ENCODE data around the gene HNRNPR. TPM values are rescaled to one million over a fixed set of nuclear protein-coding genes. Genes with fewer than 3 reads are reported as not detected.

The HNRNPR gene
- total RNA-seq, 2 donors from 2014 or later = 188 to 205 TPM

DNA sequence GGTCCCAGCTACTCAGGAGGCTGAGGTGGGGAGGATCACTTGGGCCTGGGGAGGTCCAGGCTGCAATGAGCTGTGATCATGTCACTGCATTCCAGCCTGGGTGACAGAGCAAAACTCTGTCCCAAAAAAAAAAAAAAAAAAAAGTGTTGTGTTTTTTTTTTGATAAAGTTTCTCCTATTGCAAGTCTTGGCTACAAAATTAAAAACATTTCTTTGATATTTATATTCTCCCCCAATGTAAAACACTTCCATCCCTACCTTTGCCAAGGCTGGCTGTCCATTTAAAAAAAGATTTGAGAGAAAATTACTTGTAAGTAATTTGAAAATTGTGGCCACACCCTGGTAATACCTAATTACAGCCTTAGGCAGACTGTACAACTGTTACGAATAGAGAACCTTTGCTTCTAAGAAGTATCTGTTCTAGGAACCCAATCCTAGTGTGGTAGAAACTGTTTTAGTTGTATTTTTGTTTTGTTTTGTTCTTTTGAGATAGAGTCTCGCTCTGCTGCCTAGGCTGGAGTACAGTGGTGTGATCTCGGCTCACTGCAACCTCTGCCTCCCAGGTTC is 14.3 kb upstream of the HNRNPR start:
- peaks cover 50% of the 10 kb centered on the region for H3K36me3 Mint-ChIP-seq
- no peak overlapping the region for H3K27ac Mint-ChIP-seq
- H3K27me3 Mint-ChIP-seq = no peaks in the 10 kb centered on the region
- ATAC-seq = no peak
- H3K9me3 Mint-ChIP-seq = peaks cover 22% of the 10 kb centered on the region
- H3K4me3 Mint-ChIP-seq = no peak overlapping the region
- peaks cover 5 to 6% of the 10 kb centered on the region in 2 donors for H3K4me1 Mint-ChIP-seq (ENCODE audit: low read depth in 2 of 2)
- no peak for DNase-seq (ENCODE audit: low spot score)

DNA sequence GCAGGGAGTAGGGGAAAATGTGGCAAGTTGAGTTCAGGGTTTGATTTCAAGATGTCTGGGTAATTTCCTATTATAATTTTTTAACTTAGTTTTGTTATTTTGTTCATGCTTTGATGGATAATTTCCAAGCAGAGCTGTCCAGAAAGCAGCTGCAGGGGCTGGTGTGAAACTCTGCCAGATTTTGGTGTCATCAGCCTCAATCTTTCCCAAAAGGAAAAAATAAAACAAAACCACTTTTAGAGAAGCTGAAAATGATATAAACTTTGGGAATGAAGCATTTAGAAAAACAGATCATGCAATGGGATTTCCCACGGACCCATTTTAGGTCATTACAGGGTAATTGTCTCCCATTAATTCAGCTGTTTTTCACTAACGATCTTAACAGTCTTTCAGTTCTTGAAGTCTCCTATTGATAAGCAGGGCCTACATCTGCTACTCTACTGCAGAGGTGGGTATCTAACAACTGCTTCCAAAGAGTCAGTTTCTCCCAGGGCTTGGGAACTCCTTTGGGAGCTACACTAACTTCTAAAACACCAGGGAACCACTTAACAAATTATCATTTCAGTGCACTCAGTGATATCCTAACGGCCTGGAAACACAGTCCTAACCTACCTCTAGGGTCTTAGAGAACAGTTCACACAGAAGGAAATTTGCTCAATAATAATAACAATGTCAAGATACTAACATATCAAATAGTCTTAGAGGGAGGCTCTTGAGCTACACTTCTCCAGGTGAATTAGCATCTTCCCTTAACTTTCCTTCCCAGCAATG is 13.2 kb upstream of the HNRNPR start:
- Mint-ChIP-seq H3K4me3 (no peak overlapping the region), H3K27me3 (no peaks in the 10 kb centered on the region), H3K27ac (no peak overlapping the region), H3K9me3 (peaks cover 18% of the 10 kb centered on the region), H3K36me3 (peaks cover 40% of the 10 kb centered on the region), H3K4me1 (ENCODE audit: low read depth in 2 of 2) (peaks cover 5 to 6% of the 10 kb centered on the region in 2 donors)
- ATAC-seq = no peak
- DNase-seq (ENCODE audit: low spot score) = no peak

DNA sequence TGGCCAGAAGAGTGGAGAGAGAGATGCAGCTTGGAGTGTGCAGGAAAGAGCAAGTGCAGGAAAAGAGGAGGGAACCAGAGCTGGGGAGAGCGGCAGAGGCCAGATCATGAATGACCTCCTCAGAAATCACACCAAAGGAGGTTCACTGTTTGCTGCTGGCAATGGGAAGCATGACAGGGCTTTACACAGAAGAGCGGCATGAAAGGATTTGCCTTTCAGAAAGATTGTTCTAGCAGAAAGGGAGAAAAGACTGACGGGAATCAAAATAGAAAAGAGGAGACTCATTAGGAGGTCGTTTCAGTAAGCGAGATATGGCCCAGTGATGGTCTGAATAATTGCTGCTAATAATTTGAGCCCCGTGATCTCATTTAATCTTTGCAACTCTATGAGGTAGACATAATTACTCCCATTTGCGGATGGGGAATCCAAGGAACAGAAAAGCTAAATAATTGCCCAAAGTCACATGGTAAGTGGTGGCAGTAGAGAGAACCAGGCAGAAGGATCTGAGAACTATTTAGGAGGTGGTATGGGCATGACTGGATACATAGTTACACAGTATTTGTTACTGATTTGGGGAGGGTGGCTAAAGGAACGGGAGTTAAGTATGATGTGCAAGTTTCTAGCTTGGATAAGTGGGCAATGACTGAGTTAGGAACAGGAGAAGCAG is 12.5 kb upstream of the HNRNPR start:
- H3K36me3 Mint-ChIP-seq = peaks cover 32% of the 10 kb centered on the region
- no peak for ATAC-seq

DNA sequence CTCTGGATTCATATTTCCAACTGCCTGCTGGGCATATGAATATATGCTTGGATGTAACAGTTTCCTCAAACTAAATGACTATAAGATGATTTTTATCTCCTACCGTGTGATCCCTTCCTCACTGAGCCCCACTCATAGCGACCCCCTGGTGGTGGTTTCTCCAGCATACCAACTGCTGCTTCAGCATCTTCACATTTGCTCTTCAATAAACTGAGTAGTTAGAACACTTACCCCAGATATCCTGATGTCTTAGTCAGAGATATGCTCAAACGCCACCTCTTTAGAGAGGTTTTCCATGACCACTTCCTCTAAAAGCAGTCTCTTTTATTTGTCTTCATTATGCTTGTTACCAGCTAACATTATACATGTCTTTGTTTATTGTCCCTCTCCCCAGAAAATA is 10.2 kb upstream of the HNRNPR start:
- H3K4me3 Mint-ChIP-seq = no peak overlapping the region
- no peaks in the 10 kb centered on the region for H3K27me3 Mint-ChIP-seq
- H3K9me3 Mint-ChIP-seq = peaks cover 3% of the 10 kb centered on the region
- no peak overlapping the region for H3K27ac Mint-ChIP-seq
- no peak for ATAC-seq
- H3K4me1 Mint-ChIP-seq (ENCODE audit: low read depth in 2 of 2) = peaks cover 5 to 6% of the 10 kb centered on the region in 2 donors
- peaks cover 9% of the 10 kb centered on the region for H3K36me3 Mint-ChIP-seq
- DNase-seq (ENCODE audit: low spot score) = no peak

More for the DNA sequence above, 12.5 kb upstream of the HNRNPR start:
- no peaks in the 10 kb centered on the region for H3K27me3 Mint-ChIP-seq
- peaks cover 15% of the 10 kb centered on the region for H3K9me3 Mint-ChIP-seq
- H3K4me1 Mint-ChIP-seq (ENCODE audit: low read depth in 2 of 2) = peaks cover 5 to 6% of the 10 kb centered on the region in 2 donors
- H3K27ac Mint-ChIP-seq = no peak overlapping the region
- no peak for DNase-seq (ENCODE audit: low spot score)
- no peak overlapping the region for H3K4me3 Mint-ChIP-seq

DNA sequence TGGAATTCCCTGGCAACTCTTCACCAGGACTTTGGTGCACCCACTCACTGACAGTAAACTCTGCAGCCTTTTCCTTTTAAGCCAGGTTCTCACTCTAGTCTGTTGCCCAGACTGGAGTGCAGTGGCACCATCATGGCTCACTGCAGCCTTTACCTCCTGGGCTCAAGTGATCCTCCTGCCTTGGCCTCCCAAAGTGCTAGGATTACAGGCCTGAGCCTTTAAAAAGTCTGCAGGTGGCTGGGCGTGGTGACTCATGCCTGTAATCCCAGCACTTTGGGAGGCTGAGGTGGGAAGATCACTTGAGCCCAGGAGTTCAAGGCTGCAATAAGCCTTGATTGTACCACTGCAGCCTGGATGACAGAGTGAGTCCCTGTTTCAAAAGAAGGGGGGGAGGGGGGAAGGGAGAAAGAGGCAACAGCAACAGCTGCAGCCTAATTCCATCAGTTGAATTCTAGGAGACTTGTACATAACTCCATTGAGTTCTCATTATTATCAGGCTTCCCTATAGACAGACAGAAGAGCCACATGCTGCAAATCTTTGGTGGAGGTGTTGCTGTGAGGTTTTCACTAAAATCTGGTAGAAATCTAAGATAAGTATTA is 8.1 kb upstream of the HNRNPR start:
- Mint-ChIP-seq H3K9me3 (no peaks in the 10 kb centered on the region), H3K27ac (no peak overlapping the region), H3K27me3 (no peaks in the 10 kb centered on the region), H3K4me3 (no peak overlapping the region), H3K36me3 (no peaks in the 10 kb centered on the region), H3K4me1 (ENCODE audit: low read depth in 2 of 2) (peaks cover 5 to 6% of the 10 kb centered on the region in 2 donors)
- ATAC-seq (no peak), DNase-seq (ENCODE audit: low spot score) (no peak)

DNA sequence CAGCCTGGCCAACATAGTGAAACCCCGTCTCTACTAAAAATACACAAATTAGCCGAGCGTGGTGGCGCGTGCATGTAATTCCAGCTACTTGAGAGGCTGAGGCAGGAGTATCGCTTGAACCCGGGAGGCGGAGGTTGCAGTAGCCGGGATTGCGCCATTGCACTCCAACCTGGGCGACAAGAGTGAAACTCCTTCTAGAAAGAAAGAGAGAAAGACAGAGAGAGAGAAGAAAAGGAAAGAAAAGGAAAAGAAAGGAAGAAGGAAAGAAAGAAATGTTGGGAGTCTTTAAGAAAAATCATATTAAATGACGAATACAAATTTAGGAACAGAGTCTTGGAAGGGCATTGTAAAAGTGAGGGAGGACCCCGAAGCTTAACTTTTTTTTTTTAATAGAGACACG is 1.8 kb upstream of the HNRNPR start:
- DNase-seq (ENCODE audit: low spot score) (no peak), ATAC-seq (no peak)
- Mint-ChIP-seq H3K4me1 (ENCODE audit: low read depth in 2 of 2) (peaks cover 27 to 33% of the 10 kb centered on the region in 2 donors), H3K9me3 (no peaks in the 10 kb centered on the region), H3K27ac (peak overlapping the region in 1 of 2 donors; percentile 99), H3K4me3 (peak overlapping the region; percentile 46), H3K36me3 (peaks cover 10% of the 10 kb centered on the region), H3K27me3 (no peaks in the 10 kb centered on the region)

DNA sequence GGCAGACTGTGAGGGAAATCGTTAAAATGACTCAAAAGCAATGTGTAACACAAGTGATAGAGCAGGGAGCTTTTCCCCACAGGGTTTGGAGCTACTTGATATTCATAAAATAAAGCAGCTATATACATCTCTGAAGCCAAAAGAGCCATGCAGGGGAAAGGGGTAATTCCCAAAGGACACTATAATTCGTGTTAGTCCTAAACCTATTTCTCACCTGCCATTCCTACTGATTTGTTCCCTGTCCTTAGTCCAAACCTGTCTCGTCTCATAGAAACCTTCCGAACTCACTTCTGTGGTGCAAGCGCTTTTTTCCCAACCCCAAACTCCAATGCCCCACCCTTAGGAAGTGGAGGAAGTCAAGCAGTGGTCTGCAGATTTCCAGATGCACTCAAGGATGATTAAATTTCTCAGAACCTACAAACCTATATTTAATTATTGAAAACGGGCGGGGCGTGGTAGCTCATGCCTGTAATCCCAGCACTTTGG is 946 bp upstream of the HNRNPR start:
- ATAC-seq = no peak

DNA sequence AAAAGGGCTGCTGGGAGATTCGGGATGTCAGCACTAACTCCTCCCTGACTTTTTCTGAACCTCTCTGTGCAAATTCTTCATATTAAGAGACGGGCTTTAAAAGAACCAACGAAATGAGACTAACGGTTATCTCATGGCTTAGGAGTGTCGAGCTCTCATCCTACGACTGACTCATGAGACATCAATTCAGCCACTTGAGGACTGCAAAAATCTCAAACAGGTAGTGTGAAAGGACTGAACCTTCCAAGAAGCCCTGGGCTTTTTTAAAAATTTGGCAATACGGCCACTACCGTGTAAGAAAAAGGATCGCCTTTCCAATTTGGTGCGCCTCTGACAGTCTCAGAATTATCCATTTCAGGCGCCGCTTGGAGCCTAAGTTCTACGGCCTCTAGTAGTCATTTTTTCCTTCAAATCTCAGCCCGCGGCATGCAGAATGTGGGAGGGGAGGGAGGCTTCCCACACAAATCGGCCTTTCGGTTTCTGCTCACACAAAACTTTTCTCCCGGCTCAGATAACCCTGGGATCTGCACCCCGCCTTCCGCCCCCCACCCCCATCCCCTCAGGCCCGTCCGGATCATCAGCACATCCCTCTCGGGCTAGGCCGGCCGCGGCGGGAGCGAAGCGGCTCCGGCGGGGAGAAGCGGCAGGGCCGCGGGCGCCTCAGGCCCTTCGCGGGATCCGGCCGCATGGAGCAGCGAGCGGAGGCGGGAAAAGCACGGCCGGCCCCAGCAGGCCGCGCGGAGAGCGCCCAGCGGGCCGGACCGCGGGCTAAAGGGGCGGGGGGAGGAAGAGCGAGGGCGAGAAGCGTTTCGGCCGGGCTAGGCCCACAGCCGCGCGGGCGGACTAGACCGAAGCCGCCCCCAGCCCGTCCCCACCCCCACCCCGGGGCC is 618 bp downstream of the HNRNPR start:
- peak; percentile 67 for DNase-seq (ENCODE audit: low spot score)
- H3K4me1 Mint-ChIP-seq (ENCODE audit: low read depth in 2 of 2) = peaks cover 45 to 54% of the 10 kb centered on the region in 2 donors
- H3K4me3 Mint-ChIP-seq = peak overlapping the region; percentile 96
- peaks cover 19% of the 10 kb centered on the region for H3K36me3 Mint-ChIP-seq
- peak overlapping the region; percentile 94 to 99 for H3K27ac Mint-ChIP-seq
- ATAC-seq = no peak
- H3K9me3 Mint-ChIP-seq = no peaks in the 10 kb centered on the region
- no peaks in the 10 kb centered on the region for H3K27me3 Mint-ChIP-seq

More for the DNA sequence above, 946 bp upstream of the HNRNPR start:
- Mint-ChIP-seq H3K9me3 (no peaks in the 10 kb centered on the region), H3K27me3 (no peaks in the 10 kb centered on the region), H3K27ac (peak overlapping the region; percentile 94 to 99), H3K4me1 (ENCODE audit: low read depth in 2 of 2) (peaks cover 36 to 42% of the 10 kb centered on the region in 2 donors), H3K36me3 (peaks cover 10% of the 10 kb centered on the region), H3K4me3 (peak overlapping the region; percentile 96)
- no peak for DNase-seq (ENCODE audit: low spot score)

DNA sequence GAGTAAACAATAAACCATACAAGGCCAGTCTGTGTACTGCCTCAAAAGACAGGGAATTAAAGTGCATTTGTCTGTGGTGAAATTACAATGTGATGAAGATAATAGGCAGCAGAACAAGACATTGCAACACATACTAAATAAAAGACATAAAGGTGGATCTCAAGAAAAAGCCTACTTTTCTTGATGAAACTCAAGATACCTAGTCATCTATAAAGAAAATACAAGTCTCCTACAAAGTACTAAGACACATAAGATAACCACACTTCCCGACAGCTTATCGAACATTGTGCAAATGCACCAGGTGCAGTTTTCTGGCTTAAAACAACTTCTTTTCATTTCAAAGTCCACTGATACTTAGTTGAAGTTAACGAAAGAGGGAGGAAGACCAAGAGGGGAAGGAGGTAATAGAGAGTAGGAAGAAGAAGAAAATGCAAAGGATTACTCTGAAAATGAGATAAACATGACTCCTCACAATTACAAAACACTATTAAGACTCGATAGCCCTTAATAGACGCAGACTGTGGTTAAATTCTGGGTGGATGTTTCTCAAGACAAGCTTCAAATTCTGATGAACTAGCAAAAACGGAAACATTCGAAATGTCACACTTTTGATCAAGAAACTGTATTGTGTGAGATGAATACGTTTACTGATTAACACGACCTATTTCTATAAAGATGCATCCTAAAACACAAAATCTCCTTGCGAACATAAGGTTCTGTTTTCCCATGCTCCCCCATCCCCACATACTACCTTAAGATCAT is 2.0 kb downstream of the HNRNPR start:
- DNase-seq (ENCODE audit: low spot score) (no peak), ATAC-seq (no peak)
- no peaks in the 10 kb centered on the region for H3K9me3 Mint-ChIP-seq
- H3K27me3 Mint-ChIP-seq = no peaks in the 10 kb centered on the region
- peak overlapping the region; percentile 90 for H3K4me3 Mint-ChIP-seq
- peaks cover 50 to 63% of the 10 kb centered on the region in 2 donors for H3K4me1 Mint-ChIP-seq (ENCODE audit: low read depth in 2 of 2)
- H3K27ac Mint-ChIP-seq = peak overlapping the region; percentile 94 to 99
- peaks cover 28% of the 10 kb centered on the region for H3K36me3 Mint-ChIP-seq

DNA sequence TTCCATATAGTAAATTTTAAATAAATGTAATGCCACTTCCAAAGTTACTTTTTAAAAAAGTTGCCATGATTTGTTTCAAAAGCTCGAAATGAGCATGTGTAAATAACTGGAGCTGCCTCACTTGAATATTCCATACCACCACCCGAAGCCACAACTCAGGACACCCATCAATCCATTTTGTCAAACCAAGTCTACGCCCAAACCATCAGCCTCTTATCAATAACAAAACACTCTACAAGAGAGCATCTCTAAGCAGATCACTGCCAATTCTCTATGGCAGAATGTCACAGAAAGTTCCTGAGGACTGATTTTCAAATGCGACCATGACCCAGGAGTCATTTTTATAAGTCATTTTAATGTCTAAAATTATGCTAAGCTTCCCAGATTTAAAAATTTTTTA is 4.5 kb downstream of the HNRNPR start:
- Mint-ChIP-seq H3K9me3 (no peaks in the 10 kb centered on the region), H3K36me3 (peaks cover 32% of the 10 kb centered on the region), H3K4me1 (ENCODE audit: low read depth in 2 of 2) (peaks cover 48 to 56% of the 10 kb centered on the region in 2 donors), H3K4me3 (peak overlapping the region; percentile 90), H3K27ac (peak overlapping the region in 1 of 2 donors; percentile 99), H3K27me3 (no peaks in the 10 kb centered on the region)
- no peak for ATAC-seq
- no peak for DNase-seq (ENCODE audit: low spot score)

DNA sequence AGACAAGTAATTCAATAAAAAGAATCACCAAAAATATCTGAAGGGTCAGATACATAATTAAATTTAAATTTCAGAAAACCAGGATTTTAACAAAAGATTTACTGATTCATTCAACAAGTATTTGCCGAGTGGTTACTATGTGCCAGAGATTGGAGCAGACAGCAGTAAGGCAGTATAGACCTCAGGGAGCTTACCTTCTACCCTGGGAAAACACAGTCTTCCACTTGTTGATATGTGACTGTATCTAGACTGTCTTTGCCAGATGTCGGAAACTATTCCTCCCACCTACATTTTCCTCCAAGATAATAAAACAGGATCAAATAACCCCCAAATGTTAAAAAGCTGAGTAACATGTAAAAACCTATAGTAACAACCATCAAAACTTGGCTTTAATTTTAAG is 6.2 kb downstream of the HNRNPR start:
- no peak for DNase-seq (ENCODE audit: low spot score)
- H3K9me3 Mint-ChIP-seq = no peaks in the 10 kb centered on the region
- H3K27me3 Mint-ChIP-seq = no peaks in the 10 kb centered on the region
- H3K4me1 Mint-ChIP-seq (ENCODE audit: low read depth in 2 of 2) = peaks cover 45 to 50% of the 10 kb centered on the region in 2 donors
- peak overlapping the region in 1 of 2 donors; percentile 50 for H3K27ac Mint-ChIP-seq
- H3K36me3 Mint-ChIP-seq = peaks cover 37% of the 10 kb centered on the region
- H3K4me3 Mint-ChIP-seq = no peak overlapping the region
- no peak for ATAC-seq

DNA sequence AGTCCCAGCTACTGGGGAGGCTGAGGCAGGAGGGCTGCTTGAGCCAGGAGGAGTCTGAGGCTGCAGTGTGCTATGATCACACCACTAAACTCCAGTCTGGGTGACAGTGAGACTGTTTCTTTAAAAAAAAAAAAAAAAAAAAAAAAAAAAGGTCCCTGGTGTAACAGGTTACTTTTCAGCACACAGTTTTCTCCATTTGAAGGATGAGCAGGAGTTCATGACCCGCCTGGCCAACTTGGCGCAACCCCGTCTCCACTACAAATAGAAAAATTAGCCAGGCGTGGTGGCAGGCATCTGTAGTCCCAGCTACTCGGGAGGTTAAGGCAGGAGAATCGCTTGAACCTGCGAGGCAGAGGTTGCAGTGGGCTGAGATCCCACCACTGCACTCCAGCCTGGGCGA is 12.4 kb downstream of the HNRNPR start:
- DNase-seq (ENCODE audit: low spot score) (no peak), ATAC-seq (no peak)
- peaks cover 32% of the 10 kb centered on the region for H3K36me3 Mint-ChIP-seq
- H3K27me3 Mint-ChIP-seq = no peaks in the 10 kb centered on the region
- peaks cover 17 to 23% of the 10 kb centered on the region in 2 donors for H3K4me1 Mint-ChIP-seq (ENCODE audit: low read depth in 2 of 2)
- no peaks in the 10 kb centered on the region for H3K9me3 Mint-ChIP-seq
- no peak overlapping the region for H3K4me3 Mint-ChIP-seq
- no peak overlapping the region for H3K27ac Mint-ChIP-seq

Data from natural killer cell treated with Interleukin-12 subunit alpha and Interleukin-12 subunit beta and Interleukin-15 and Interleukin-18, amount 100 ng/mL, for 72 hours (primary cell).